CD4-positive, alpha-beta T cell treated with Interleukin-17A for 4 hours (primary cell): Measurements from ENCODE around the gene SLC22A13.
"Not testable (repeated sequence)": the region's sequence is repeated elsewhere in the genome, so short reads cannot be mapped to it uniquely, and the experiment has no call there.

Source experiments
- DNase-seq: peaks from one replicate; pipeline ENCODE4 v3.0.0-alpha.2; 2020; ENCODE audit warnings: mixed read lengths

SLC22A13 gene

DNA sequence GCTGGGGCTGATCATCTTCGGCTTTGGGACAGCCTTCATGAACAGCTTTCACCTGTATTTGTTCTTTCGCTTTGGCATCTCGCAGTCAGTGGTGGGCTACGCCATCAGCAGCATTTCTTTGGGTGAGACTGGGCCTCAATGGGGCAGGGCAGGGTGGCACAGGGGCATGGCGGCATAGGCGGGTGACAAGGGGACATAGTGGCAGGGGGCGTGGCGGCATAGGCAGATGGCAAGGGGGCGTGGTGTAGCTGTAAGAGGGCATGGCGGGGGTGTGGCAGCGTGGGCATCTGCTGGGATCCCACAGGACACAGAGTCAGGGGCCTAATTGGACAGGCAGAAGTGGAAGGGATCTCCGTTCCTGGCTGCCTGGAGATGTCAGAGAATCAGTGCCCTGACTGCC lies 42.0 kb downstream of the SLC22A13 start:
- no peak for DNase-seq

DNA sequence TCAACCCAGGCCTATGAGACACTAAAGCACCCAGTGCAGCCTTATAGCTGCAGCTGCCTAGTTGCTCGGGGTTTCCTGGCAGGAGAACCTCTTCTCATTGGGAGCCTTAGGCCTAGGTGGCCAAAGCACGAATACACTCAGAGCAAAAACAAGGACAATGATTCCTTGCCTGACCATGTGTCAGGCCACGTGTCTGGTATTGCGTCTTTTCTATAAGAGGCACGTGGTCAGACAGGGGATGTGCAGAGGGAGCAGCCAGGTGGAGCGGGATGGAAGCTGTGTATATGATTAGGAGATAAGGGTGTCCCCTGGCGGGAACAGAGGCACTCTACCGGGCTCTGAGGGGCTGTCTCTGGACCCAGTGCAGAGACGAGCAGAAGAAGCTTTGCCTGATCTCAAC lies 42.8 kb downstream of the SLC22A13 start:
- no peak for DNase-seq

DNA sequence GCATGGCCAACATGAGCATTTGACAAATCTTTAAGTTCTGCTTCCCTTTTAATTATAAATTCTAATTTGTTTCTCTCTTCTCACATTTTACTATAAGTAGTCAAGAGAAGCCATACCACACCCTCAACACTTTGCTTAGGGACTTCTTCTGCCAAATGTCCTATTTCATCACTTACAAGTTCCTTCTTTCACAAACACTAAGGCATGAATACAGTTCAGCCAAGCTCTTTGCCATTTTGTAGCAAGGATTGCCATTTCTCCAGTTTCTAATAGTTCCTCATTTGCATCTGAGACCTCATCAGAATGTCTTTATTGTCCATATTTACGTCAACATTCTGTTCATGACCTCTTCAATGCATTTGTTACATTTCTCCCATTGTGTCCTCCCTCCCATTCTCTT lies 45.9 kb downstream of the SLC22A13 start:
- no peak for DNase-seq

DNA sequence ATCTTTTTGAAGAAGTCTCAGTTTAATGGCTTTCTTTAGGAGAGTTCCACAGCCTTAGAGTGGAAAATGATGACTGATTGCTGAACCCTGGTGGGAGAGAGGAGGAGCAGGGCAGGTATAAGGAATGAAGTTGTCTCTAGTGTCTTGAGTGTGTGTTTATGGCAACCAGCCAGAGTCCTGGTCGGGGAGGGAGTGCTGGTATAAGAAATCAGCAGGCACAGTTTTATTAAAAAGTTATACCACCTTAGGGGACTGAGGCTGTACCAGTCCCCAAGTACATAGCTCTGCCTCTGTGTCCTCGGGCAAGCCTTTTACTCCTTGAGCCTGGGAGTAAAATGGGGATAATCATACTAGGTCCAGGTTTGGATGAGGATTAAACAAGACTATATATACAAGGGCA lies 46.3 kb downstream of the SLC22A13 start:
- no peak for DNase-seq

DNA sequence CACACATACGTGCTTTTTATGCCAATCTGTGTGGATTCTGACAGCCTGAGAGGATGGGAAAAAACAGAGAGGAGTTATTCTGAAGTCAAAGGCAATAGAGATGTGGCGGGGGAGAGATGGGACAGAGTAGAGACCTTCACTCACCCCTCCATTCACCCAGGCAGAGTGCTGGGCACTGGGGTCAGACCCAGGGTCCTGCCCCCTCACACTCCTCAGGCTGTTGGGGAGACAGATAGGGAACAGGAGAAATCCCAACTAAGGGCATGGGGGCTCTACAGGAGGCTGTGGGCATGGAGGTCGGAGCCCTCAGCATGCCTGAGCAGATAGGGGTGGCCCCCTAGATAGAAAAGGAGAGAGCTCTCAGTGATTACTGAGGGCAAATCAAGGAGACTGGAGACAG lies 46.7 kb downstream of the SLC22A13 start:
- no peak for DNase-seq

DNA sequence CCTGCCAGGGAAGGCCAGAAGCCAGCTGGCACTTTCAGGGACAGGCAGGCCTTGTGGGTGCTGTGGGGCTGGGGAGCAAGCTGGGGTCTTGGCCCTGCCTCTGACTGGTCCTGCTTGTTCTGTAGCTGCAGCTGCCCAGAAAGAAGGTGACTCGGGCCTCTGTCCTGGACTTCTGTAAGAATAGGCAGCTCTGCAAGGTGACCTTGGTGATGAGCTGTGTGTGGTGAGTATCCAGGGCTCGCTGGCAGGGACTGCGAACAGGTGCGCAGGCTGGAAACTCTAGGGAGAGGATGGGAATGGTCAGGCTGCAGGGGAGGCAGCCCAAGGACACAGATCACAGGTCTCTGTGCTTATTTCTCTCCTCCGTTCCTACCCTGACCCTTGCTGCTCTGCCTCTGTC lies 47.7 kb downstream of the SLC22A13 start:
- DNase-seq, result no peak

DNA sequence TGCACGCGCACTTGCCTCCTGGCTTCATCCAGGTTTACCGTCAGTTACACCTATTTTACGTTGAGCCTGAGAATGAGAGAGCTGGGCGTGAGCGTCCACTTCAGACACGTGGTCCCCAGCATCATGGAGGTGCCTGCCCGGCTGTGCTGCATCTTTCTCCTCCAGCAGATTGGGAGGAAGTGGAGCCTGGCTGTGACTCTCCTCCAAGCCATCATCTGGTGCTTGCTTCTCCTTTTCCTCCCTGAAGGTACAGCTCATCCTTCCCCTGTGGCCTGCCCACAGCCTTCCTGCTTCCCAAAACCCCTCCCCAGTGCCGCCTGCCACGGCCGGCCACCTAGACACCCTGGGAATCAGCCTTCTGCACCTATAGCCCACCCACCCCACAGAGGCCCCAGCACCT lies 48.1 kb downstream of the SLC22A13 start:
- DNase-seq, result no peak

DNA sequence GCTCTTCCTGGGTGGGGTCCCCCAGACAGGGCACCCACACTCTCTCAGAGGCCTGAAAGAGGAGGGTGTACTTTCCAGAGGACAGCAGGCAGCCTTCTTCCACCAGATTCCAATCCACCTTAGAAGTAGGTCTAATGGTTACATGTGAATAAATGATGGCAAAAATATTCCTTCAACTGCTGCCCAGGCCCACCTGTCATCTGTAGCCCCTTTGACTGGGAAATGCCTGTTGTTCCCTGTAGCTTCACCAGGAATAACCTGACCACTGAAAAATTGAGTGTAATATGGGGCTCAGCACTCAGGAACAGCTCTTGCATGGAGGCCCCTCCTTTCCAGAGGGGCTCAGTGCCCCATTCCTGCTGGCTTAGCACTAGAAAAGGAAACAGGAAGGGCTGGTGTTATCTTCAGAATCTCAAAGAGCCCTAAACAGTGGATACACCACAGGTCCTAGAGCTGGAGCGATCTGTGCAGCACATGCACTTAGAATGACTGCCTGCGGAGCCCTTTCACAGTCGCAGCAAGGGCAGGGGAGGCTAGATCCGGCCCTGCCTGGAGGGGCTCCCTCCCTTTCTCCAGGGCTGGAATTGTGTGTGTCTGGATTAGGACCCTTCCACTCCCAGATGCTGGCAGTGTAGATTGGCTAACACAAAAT lies 48.6 kb downstream of the SLC22A13 start:
- no peak for DNase-seq

DNA sequence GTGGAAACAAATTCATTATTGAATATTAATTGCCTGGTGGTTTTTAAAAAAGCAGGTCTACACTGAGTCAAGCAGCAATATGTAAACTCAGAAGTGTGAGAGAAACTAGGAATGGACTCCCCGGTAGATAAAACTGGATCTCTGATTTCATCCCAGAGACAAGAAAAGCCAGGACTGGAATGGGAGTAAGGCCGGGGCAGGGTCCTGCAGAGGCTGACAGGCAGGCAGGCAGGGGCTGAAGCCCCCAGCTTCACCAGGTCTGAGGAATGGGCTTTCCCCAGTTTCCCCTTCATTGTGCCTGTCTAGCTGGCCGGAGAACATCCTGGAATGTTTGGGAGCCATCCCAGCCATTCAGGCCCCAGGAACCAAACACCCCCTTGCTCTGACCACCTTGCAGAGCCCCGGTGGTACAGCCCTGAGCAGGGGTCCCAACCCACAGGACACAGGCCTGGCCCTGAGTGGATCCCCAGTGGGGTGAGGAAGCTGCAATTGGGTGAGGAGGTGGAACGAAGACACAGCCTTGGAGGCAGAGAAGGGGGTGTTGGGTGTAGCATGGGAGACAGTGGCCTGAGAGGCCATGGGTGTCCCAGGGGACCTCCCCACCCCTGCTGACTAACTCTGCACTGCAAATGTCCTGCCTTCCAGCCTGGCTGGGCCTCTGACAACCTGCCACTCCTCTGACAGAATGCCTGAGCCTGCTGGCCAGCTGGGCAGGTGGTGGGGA lies 49.3 kb downstream of the SLC22A13 start:
- DNase-seq, result no peak

DNA sequence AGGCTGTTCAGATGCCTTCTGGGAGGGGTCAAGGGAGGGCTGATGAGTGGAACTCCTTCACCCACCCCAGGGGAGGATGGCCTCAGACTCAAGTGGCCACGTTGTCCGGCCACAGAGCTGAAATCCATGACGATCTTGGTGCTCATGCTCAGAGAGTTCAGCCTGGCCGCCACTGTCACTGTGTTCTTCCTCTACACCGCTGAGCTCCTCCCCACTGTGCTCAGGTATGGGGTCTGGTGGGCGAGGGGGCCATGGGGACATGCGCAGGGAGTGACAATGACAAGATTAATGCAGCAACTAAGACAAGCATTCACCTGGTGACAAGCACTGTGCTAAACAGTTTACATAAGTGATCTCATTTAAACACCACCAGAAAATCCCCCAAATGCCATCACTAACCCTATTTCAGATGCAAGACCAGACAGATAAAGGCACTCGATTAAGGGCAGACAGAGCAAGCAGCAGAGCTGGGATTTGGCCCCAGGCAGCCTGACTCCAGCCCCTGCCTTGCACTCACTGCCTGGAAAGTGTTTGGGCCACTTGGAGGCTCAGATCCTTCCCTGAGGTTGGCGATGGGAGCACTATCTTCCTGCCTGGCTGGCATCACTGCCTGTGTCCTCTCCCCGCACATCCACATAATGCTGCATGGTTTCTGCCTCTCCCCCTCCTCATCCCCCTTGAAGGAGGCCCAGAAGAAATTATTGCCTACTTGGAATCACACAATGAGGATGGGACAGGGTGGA lies 50.0 kb downstream of the SLC22A13 start:
- no peak for DNase-seq

DNA sequence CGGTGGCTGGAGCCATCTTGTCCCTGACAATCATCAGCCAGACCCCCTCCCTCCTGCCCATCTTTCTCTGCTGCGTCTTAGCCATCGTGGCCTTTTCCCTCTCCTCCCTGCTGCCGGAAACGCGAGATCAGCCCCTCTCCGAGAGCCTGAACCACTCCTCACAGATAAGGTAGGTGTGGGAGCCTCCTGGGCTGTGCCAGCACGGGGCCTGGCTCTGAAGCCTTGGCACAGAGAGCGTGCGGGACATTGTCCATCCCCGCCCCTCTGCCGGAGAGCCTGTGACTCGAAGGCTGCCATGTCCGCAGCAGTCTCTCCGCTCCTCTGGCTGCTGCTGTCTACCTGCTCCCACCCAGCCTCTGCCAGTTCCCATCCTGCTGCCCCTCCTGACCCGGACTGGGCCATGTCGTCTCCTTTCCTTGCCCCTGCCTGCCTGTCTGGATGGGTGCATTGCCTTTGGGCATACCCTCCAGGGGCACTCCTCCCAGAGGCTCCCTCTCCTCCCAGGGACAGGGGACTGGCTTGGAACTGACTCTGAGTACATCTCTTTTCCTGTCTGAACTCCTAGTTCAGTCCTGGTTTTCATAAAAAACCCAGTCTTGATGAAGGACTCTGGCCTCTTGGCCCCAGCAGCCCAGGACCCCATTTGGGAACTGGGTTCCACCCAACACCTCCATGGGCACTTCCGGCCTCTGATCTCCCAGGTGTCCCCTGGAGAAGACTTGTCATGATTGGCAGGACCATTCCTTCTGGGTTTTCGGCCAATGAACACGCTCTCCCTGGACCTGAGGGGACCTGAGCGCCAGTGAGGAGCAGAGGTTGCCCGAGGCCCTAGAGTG lies 51.0 kb downstream of the SLC22A13 start:
- DNase-seq, result no peak

DNA sequence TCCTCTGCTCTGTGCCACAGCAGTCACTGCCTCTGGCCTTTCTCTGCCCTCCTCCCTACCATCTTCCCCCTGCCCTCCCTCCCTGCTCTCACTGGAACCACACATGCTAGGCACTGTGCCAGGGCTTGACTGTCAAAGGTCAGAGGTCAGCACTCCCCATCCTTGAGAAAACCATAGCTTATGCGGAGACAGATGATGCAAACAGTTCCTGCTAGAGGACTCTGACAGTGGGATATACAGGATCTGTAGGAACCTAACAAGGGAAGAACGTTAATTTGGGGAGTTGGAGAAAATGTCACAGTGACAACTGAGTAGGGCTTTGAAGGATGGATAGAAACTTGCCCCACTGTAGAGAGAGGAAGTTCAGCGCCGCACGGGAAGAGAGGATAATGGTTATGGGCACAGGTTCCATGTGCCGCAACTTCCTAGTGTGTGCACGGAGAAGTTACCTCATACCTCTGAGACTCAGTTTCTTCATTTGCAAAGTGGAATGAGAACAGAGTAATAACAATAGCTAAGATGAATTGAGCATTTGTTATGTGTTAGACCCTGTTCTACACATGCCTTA lies 51.7 kb downstream of the SLC22A13 start:
- DNase-seq, result no peak

DNA sequence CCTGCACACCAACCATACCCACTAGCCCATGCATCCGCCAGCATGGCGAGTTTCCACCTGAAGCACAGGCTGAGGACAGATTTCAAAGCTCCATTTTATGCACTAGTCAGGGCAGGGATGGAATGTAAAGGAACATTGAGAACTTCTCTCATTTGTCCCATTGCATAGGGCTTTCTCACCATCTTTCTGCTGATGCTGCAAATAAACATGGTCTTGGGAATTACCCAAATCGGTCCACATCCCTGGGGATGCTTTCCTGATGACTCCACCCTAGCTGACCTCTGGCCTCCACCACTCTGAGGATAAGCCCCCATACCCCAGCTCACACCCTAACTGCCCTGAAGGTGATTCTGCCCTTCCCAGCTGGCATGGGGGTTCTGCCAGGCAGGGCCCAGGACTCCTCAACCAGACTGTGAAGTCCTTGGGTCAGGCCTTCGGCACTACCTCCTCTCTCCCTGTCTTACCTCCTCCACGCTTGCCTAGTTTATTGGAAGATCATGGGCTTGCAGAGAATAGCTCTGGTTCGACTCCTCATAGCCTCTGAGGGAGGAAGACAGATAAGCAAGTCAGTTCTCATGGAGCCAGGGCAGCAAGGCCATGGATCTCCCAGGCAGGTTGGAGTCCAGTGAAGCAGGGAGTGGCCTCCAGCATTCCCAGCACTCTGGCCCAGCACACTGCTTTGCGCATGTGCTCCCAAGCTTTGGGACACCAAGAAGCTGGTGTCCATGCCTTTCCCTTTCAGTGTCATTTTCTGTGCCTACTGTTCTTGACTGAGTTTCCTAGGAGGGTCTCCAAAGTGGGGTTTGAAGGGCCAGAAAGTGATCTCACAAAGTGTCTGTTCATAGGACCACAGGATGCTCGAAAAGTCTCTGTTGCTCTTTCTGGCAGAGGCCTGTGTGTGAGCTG lies 53.4 kb downstream of the SLC22A13 start:
- DNase-seq, result no peak

DNA sequence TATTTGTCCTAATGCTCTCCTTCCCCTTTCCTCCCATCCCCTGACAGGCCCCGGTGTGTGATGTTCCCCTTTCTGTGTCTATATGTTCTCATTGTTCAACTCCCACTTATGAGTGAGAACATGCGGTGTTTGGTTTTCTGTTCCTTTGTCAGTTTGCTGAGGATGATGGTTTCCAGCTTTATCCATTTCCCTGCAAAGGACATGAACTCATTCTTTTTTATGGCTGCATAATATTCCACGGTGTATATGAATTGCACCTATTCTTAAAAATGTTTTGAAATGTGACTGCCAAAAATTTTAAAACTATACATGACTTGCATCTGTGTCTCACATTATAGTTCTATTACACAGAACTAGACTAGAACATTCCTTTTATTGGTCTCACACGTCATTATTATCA lies 55.0 kb downstream of the SLC22A13 start:
- not testable (repeated sequence) for DNase-seq

DNA sequence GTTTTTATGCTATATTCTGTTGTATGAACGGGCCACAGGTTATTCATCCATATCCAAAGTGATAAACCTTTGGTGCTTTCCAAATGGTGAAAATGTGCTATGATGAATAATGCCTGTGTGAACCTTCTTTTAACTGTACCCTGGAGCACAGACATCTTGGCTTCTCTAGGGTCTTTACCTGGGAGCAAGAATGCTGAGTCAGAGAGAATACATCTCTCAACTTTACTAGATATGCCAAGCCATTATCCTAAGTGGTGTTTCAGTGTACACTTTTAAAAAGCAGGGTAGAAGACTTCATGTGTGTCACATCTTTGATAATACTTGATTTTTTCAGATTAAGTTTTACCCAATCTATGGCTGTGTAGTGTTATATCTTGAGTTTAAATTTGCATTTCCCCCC lies 57.4 kb downstream of the SLC22A13 start:
- DNase-seq, result no peak

DNA sequence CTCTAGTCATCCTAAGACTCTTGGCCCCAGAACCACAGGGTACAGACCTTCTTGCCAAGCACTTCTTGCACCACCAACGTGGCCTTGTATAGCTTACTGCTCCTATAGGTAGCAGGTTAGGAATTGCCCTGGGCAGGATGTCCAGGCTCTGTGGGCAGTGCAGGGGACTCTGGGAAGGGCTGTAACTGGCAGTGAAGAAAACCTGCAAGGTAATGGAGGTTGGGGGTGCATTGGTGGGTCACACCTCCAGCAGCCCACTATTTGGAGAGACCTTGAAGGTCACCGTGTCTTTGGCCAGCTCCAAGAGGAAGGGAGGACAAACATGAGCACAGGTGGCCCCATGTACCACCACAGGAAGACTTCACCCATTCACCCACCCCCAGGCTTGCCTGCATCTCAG lies 59.6 kb downstream of the SLC22A13 start:
- no peak for DNase-seq

DNA sequence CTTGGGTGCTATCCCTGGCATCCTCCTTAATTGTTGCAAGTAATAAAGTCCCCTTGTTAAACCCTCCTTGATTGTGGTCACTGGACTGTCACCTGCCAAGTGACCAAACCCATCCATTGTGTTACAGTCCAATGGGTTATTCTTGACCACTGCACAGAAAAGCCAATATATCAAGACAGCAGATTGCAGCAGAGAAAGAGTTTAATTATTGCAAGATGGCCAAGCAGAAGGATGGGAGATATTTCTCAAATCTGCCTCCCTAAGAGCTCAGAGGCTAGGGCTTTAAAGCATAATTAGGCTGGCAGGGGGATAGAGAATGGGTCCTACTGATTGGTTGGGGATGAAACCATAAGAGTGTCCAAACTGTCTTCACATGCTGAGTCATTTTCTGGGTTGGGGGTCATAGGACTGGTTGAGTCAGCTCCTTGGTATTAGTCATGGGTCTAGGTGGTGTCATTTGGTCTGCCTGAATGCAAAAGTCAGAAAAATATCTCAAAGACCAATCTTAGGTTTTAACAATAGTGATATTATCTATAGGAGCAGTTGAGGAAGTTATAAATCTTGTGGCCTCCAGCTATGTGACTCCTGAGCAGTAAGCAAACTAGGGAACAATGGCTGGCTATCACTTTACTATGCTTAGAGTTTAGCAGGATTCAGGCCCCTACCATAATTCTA lies 61.9 kb downstream of the SLC22A13 start:
- no peak for DNase-seq
